SJCRH30 (cell line): Measurements from ENCODE around the gene B4GALNT3. TPM values are rescaled to one million over a fixed set of nuclear protein-coding genes. Genes with fewer than 3 reads are reported as not detected.

Source experiments
- DNase-seq, 2 experiments: peaks; one replicate each; pipeline ENCODE4 v3.0.0-alpha.2; 2015 to 2020
- H3K27ac ChIP-seq: fragments of 250-450 bp; sonication (Bioruptor Pico); 2 replicates; pipeline ENCODE4 v1.5.1; 2020; ENCODE audit warnings: mild to moderate bottlenecking, moderate library complexity
- H3K27me3 ChIP-seq: fragments of 250-450 bp; sonication (Bioruptor Pico); 2 replicates; pipeline ENCODE4 v1.5.1; 2020; ENCODE audit warnings: mild to moderate bottlenecking, moderate library complexity
- H3K36me3 ChIP-seq: fragments of 250-450 bp; sonication (Bioruptor Pico); 2 replicates; pipeline ENCODE4 v1.5.1; 2020; ENCODE audit warnings: mild to moderate bottlenecking, moderate library complexity
- H3K4me1 ChIP-seq: fragments of 250-450 bp; sonication (Bioruptor Pico); 2 replicates; pipeline ENCODE4 v1.5.1; 2020; ENCODE audit warnings: mild to moderate bottlenecking, moderate library complexity
- H3K4me3 ChIP-seq: fragments of 250-450 bp; sonication (Bioruptor Pico); 2 replicates; pipeline ENCODE4 v1.5.1; 2020; ENCODE audit warnings: mild to moderate bottlenecking, moderate library complexity
- H3K9me3 ChIP-seq: fragments of 250-450 bp; sonication (Bioruptor Pico); replicated peaks from 2 replicates; pipeline ENCODE4 v1.5.1; 2020; ENCODE audit warnings: mild to moderate bottlenecking, moderate library complexity
- total RNA-seq: library from RNA; depleted of rRNA; stranded (reverse); fragments of >200 nt; shearing (Covaris generic); gene quantifications from 2 replicates; pipeline ENCODE4 v1.2.3, GENCODE V29; 2014

Gene B4GALNT3
- total RNA-seq, 1 experiment from 2014 or later: 33.0 TPM

DNA sequence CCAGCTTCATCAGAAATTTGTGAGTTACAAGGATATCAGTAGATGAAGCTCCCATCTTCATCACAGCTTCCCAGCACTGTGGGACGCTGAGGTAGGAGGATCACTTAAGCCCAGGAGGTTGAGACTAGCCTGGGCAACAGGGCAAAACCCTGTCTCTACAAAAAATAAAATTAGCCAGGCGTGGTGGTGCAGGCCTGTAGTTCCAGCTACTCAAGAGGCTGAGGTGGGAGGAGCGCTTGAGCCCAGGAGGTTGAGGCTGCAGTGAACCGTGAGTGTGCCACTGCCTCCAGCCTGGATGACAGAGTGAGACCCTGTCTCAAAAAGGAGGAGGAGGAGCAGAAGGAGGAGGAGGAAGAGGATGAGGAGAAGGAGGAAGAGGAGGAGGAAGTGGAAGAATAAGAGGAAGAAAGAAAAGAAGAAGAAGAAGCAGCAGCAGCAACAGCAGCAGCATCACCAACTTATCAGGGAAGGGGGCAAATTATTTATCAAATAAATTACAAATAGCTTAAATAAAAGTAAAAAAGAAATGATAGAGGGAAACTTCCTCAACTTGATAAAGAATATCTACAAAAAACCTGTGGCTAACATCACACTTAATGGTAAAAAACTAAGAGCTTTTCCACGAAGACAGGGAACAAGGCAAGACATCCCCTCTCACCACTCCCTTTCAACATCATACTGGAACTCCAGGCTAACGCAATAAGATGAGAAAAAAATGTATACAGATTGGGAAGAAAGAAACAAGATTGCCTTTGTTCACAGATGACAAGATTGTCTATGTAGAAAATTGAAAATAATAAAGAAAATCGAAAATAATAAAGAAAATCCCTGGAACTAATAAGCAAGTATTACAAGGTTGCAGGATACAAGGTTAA is 133.9 kb downstream of the B4GALNT3 start:
- Histone ChIP-seq H3K4me3 (no peak overlapping the region), H3K4me1 (peaks cover 16% of the 10 kb centered on the region), H3K9me3 (no peaks in the 10 kb centered on the region; the same call in 1 of the 2 replicates), H3K36me3 (no peaks in the 10 kb centered on the region), H3K27me3 (no peaks in the 10 kb centered on the region), H3K27ac (no peak overlapping the region)
- no peak for DNase-seq

DNA sequence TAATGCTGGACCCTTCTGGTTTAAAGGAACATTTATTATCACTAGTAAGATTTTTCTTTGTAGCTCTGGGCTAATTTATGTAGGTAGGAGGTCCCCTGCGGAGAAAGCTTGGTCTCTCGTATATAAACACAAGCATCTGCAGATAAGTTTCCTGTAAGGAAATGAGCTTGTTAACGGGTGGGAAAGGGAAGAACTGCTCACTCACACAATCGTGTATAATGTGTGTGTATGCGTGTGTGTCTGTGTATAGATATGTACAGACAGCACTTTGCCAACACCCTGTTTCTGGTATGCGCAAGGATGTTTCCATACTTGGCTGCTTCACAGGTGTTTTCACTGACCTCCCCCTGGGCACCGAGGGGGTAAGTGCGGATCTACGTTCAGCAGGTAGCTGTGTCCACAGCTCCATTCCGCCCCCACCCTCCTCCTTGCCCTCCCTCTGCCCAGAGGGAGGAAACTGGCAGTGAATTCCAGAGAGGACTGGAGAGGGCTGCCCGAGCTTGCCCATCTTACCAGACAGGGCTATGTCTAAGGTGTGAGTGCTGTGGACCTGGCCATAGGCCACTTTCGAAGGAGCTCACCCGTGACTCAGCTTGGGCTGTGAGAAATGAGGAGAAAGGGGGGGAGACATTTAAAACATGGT is 138.3 kb downstream of the B4GALNT3 start:
- no peak for DNase-seq
- H3K27ac ChIP-seq: no peak overlapping the region
- no peaks in the 10 kb centered on the region for H3K9me3 ChIP-seq

GRCh38 chr12:599756-600155 is 140.0 kb downstream of the B4GALNT3 start:
- Histone ChIP-seq H3K9me3 (no peaks in the 10 kb centered on the region), H3K27me3 (peaks cover 3% of the 10 kb centered on the region; the same call in 1 of the 2 replicates), H3K27ac (no peak overlapping the region), H3K4me1 (no peaks in the 10 kb centered on the region; the same call in 1 of the 2 replicates), H3K36me3 (no peaks in the 10 kb centered on the region), H3K4me3 (no peak overlapping the region)
- DNase-seq: peak in 1 of 2 experiments; percentile 15

More for the DNA sequence above, 138.3 kb downstream of the B4GALNT3 start:
- no peaks in the 10 kb centered on the region for H3K36me3 ChIP-seq
- no peaks in the 10 kb centered on the region for H3K27me3 ChIP-seq
- no peaks in the 10 kb centered on the region; the same call in 1 of the 2 replicates for H3K4me1 ChIP-seq
- H3K4me3 ChIP-seq: no peak overlapping the region

GRCh38 chr12:601976-602699 is 142.4 kb downstream of the B4GALNT3 start:
- H3K9me3 ChIP-seq: no peaks in the 10 kb centered on the region
- no peak overlapping the region for H3K27ac ChIP-seq
- H3K4me1 ChIP-seq: no peaks in the 10 kb centered on the region; the same call in 1 of the 2 replicates
- DNase-seq: no peak
- no peak overlapping the region for H3K4me3 ChIP-seq
- H3K27me3 ChIP-seq: peaks cover 3% of the 10 kb centered on the region; the same call in 1 of the 2 replicates
- H3K36me3 ChIP-seq: no peaks in the 10 kb centered on the region

GRCh38 chr12:602700-603068 is 142.9 kb downstream of the B4GALNT3 start:
- Histone ChIP-seq H3K9me3 (no peaks in the 10 kb centered on the region), H3K27ac (no peak overlapping the region), H3K36me3 (no peaks in the 10 kb centered on the region), H3K4me1 (no peaks in the 10 kb centered on the region; the same call in 1 of the 2 replicates), H3K4me3 (no peak overlapping the region), H3K27me3 (peaks cover 3% of the 10 kb centered on the region; the same call in 1 of the 2 replicates)
- DNase-seq: no peak

- no peak for DNase-seq
- H3K4me3 ChIP-seq: no peak overlapping the region
Measured at GRCh38 chr12:604956-605355, 145.2 kb downstream of the B4GALNT3 start.

GRCh38 chr12:607541-608001 is 147.8 kb downstream of the B4GALNT3 start:
- Histone ChIP-seq H3K27ac (no peak overlapping the region), H3K9me3 (no peaks in the 10 kb centered on the region; the same call in 1 of the 2 replicates), H3K36me3 (no peaks in the 10 kb centered on the region), H3K4me3 (no peak overlapping the region), H3K4me1 (peaks cover 5% of the 10 kb centered on the region), H3K27me3 (peaks cover 3% of the 10 kb centered on the region; the same call in 1 of the 2 replicates)
- no peak for DNase-seq

More at GRCh38 chr12:604956-605355, 145.2 kb downstream of the B4GALNT3 start:
- Histone ChIP-seq H3K9me3 (no peaks in the 10 kb centered on the region), H3K27ac (no peak overlapping the region), H3K27me3 (peaks cover 3% of the 10 kb centered on the region; the same call in 1 of the 2 replicates), H3K36me3 (no peaks in the 10 kb centered on the region), H3K4me1 (peaks cover under 1% of the 10 kb centered on the region)

- Histone ChIP-seq H3K4me3 (no peak overlapping the region), H3K27me3 (peaks cover 3% of the 10 kb centered on the region; the same call in 1 of the 2 replicates), H3K36me3 (no peaks in the 10 kb centered on the region), H3K9me3 (no peaks in the 10 kb centered on the region; the same call in 1 of the 2 replicates), H3K4me1 (peaks cover 5% of the 10 kb centered on the region), H3K27ac (no peak overlapping the region)
- DNase-seq: no peak
Measured at GRCh38 chr12:608413-608812, 148.7 kb downstream of the B4GALNT3 start.

GRCh38 chr12:608921-609320 is 149.2 kb downstream of the B4GALNT3 start:
- Histone ChIP-seq H3K36me3 (no peaks in the 10 kb centered on the region), H3K4me1 (peaks cover 5% of the 10 kb centered on the region), H3K4me3 (no peak overlapping the region), H3K27ac (no peak overlapping the region), H3K27me3 (peaks cover 3% of the 10 kb centered on the region; the same call in 1 of the 2 replicates), H3K9me3 (no peaks in the 10 kb centered on the region; the same call in 1 of the 2 replicates)
- no peak for DNase-seq

DNA sequence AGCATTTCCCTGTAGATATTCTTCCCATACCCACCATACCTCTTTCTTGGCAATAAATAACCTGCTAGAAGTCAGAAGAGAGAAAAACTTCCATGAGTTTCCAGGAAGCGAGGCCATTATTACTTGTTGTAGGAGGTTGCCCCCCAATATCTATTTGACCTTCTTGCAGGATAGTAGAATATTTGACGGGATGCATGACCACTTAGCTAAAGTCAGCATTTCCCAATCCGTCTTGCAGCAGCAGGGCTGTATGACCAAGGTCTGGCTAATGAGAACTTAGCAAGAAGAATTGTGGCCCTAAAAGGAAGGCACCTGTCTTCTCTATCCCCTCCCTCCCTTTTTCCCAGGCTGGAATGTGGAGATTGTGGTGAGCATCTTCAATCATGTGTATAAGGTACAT is 152.0 kb downstream of the B4GALNT3 start:
- no peak overlapping the region for H3K27ac ChIP-seq
- H3K4me3 ChIP-seq: no peak overlapping the region
- H3K4me1 ChIP-seq: peaks cover 5% of the 10 kb centered on the region
- DNase-seq: no peak
- H3K9me3 ChIP-seq: no peaks in the 10 kb centered on the region; the same call in 1 of the 2 replicates
- H3K36me3 ChIP-seq: no peaks in the 10 kb centered on the region
- H3K27me3 ChIP-seq: no peaks in the 10 kb centered on the region

DNA sequence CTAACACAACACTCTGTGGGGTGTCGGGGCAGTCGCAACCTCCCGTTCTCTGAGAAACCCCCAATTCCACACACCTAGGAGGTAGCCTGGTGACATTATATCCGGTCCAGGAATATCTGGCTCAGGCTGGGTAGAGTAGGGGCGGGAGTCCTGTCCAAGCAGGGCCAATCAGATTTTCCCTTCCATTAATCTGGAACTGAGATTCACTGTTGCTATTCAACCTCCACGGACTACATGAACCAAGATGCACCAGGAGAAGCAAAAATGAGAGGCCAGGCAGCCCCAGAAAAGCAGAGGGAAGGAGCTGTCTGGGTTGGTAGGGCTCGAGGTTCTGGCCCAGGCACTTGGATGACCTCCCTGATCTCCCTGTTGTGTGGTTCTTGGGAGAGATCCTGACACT is 152.6 kb downstream of the B4GALNT3 start:
- H3K27ac ChIP-seq: no peak overlapping the region
- DNase-seq: no peak
- H3K9me3 ChIP-seq: no peaks in the 10 kb centered on the region; the same call in 1 of the 2 replicates
- H3K4me1 ChIP-seq: peaks cover 5% of the 10 kb centered on the region
- H3K27me3 ChIP-seq: no peaks in the 10 kb centered on the region
- no peaks in the 10 kb centered on the region for H3K36me3 ChIP-seq
- H3K4me3 ChIP-seq: no peak overlapping the region

GRCh38 chr12:612886-613285 is 153.1 kb downstream of the B4GALNT3 start:
- no peak overlapping the region for H3K4me3 ChIP-seq
- H3K4me1 ChIP-seq: peaks cover 8% of the 10 kb centered on the region
- no peaks in the 10 kb centered on the region for H3K36me3 ChIP-seq
- no peak for DNase-seq
- no peaks in the 10 kb centered on the region for H3K27me3 ChIP-seq
- no peaks in the 10 kb centered on the region; the same call in 1 of the 2 replicates for H3K9me3 ChIP-seq
- H3K27ac ChIP-seq: no peak overlapping the region
